Posterior cingulate gyrus (tissue), 11 donors: ENCODE data around the gene SLC15A3.
A peak's percentile ranks its signal among the peaks of the same experiment; 100 is the strongest.

Experiments used
- DNase-seq, 10 donors: peaks; one replicate each; pipeline versions ENCODE4 v3.0.0 to v3.0.0-alpha.2; 2020 to 2021; ENCODE audit warnings: mixed read lengths in 3 of 10
- intact Hi-C: fragments of 100-400 bp; cut with DNase I; formaldehyde crosslinking; loops from one replicate; pipeline ENCODE4 v1.15.1; 2023

SLC15A3 gene

DNA sequence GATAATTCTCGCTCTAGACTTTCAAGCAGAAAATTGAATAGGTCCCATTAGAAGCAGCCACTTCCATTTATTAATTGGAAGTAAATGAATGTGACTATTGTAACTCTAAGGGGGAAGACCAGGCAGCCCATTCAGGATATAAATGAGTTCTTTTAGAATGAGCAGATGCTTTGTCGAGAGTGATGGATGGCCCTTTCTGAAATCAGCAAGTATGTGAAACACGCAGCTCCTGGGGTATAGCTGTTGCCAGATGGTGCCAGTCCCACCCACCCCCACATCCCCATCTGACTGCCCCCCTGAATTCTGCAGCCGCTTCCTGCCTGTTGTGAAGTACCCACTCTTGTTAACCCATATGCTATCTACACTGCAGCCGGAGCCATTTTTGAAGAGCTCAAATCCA, 3.7 kb downstream of the SLC15A3 start:
- DNase-seq = no peak
- intact Hi-C loops = no loop called here

DNA sequence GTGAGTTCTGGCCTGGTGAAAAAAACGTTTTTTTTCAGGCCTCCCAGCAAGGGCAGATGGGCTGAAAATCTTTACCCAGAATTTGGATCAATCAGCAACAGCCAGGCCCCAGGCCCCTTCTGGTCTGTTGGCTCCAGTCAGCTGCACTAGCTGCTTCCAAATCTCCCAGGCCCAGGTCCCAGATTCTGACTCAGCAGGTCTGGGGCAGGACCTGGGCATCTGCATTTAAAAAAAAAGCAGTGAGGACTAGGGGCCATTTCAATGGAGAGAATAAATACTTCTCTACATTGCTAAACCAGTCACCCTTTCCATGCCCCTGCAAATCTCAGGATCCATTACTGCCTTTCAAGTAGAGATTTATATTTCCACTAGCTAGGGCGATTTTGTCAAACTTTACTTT, 4.3 kb downstream of the SLC15A3 start:
- intact Hi-C loops = no loop called here
- peak in 2 of 10 donors; percentile 74 to 86 for DNase-seq

DNA sequence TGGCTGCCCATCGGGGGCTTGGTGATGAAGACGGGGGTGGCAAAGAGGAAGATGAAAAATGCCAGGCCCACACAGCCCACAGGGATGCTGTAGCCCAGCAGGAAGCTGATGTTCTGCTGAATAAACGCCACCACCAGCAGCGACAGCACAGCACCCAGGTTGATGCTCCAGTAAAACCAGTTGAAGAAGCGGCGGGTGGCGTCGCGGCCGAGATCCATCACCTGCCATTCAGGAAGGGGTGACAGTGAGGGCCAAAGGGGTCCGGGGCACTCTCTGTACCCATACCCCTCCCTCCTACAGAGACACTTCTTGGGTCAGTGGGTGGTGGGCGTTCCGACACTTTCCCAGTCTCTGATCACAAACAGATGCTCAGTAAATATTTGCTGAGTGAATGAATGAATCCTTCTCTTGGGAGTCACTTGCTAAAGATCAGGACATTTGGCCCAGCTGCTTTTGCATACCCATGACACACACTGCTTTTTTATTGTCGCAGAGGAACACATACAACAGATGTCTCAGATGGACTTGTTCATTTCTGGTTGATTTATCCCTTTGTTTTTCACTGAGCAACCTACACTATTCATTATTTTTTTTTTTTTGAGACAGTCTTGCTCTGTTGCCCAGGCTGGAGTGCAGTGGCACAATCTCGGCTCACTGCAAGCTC, 5.2 kb downstream of the SLC15A3 start:
- intact Hi-C loops = no loop called here
- peak in 1 of 10 donors; percentile 43 for DNase-seq

DNA sequence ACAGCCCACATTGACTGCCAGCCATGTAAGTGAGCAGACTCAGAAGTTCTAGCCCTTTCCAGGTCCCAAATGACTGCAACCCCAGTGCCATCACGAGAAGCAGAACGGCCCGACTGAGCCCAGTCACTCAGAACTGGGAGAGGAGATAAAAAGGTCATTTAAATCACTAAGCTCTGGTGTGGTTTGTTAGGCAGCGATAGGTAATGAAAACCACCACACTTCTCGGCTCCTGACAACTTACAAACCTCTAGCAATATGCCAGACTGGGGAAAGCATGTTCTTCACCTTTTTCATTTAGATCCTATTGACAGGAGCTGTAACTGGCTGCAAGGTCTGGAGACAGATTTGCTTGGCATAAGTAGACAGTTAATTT, 6.7 kb downstream of the SLC15A3 start:
- no peak for DNase-seq
- intact Hi-C loops = no loop called here

GRCh38 chr11:60944490-60945294, 7.3 kb downstream of the SLC15A3 start:
- peak in 1 of 10 donors; percentile 43 for DNase-seq
- intact Hi-C loops = no loop called here

DNA sequence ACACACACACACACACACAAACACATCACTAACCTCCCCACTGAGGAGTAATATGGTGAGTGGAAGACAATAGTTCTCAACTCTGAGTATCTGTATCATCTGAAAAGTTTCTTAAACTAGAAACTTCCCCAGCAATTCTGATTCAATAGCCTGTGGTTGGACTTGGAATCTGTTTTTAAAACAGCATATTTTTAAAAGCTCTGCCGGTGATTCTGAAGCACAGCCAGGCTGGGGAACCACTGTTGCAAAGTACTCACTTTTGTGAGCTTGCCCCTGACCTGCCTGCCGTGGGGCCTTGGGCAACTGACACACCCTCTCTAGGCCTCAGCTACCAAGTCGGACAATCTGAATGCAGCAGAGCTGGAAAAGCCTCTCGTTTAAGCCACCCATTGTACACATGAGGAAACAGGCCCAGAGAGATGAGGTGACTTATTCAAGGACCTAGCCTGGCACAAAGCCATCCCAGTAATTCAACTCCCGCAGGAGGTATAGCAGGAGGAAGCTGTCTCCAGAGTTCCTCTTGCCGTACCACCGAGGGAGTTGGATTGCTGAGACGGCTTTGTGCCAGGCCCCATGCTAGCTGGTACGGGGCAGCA, 8.9 kb downstream of the SLC15A3 start:
- intact Hi-C loops = no loop called here
- DNase-seq = no peak

- intact Hi-C loops = no loop called here
- DNase-seq = peak in 1 of 10 donors; percentile 30
These were observed 9.8 kb downstream of the SLC15A3 start for GRCh38 chr11:60942219-60942618.

DNA sequence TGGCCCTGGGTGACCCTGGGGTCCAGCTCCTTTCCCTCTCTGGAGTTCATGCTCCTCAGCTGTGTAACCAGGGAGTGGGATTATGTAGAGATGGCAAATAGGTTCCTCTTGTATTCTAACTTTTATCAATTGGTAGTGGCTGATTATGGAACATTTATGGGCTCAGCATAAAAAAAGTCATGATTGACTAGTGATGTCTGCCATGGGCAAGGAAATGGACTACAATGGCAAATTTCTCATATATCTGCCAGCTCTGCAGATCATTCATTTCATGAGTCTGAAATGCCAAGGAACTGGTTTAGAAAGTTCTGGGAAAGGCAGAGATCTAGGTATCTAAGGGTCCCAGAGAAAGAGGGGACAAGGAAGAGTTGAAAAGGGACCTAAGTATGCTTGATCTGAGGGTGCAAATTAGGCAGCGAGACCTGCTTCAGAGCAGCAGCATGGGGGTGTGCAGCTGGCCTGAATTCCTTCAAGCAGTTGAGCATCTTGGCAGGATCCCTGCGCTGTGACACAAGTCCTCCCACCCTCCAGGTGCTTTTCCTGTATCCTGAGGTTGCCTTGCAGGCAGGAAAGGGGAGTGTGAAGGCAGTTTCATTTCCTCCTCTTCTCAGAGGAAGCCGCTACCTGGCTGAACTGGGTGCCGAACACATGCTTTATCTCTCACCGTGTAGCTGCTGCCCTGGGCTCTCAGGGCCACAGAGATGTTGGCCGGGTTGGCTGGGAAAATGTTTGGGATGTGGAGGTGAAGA, 10.4 kb downstream of the SLC15A3 start:
- intact Hi-C loops = no loop called here
- DNase-seq = peak in 1 of 10 donors; percentile 55

- intact Hi-C loops = no loop called here
- DNase-seq = no peak
These were observed 12.1 kb downstream of the SLC15A3 start for GRCh38 chr11:60939855-60940254.

DNA sequence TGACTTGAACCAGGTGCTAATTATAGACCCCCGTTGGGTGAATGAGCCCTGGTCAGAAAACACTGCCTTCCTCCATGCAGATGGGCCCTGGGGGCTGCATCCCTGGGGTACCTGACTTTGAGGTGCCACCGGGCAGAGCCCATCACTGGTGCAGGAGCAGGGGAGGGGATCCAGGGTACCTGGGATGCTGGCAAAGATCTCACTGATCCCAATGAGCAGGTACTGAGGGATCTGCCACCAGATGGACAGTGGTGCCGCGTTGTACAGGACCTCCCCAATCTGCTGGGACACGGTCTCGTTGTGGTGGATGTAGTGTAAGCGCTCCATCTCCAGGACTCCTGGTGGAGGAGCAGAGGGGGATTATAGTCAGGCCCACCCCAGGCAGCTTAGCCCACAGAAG, 12.7 kb downstream of the SLC15A3 start:
- peak in 1 of 10 donors; percentile 72 for DNase-seq
- intact Hi-C loops = no loop called here

DNA sequence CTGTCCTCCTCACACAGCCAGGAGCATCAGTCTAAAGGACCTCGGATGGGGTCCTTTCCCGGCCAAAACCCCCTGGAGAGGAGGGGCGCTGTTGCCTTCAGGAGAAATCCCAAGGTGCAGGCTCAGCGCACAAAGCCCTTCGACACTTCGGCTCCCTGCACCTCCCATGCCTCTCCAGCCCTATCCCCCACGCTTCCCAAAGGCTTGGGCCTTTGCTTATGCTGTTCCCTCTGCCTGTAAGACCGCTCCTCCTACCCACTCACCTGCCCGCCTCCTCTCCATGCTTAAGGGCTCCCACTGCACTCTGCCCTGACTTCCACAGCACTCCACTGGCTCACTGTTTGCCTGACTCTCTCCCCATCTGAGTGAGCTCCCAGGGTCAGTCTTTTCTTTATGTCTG, 13.5 kb downstream of the SLC15A3 start:
- intact Hi-C loops = no loop called here
- DNase-seq = peak in 2 of 10 donors; percentile 33 to 72

DNA sequence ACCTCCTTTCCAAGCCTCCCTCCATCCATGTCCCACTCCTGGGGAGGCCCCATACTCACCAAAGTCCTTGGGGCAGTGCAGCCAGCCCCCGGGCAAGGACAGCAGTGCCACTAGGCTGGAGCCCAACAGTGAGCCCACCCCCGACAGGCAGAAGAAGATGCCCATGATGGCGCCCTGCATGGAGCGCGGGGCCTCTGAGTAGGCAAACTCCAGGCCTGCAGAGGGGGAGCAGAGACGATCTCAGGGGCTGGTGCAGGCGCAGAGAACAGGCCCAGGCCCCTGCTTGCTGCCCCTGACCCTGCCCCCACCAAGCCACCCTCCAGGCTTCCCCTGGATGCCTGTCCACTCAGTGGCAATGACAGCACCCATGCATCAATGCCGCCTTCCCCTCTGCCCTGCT, 14.2 kb downstream of the SLC15A3 start:
- DNase-seq = peak in 1 of 10 donors; percentile 82
- intact Hi-C loops = no loop called here

- peak in 1 of 10 donors; percentile 44 for DNase-seq
- intact Hi-C loops = no loop called here
These were observed 14.8 kb downstream of the SLC15A3 start for GRCh38 chr11:60937144-60937527.

DNA sequence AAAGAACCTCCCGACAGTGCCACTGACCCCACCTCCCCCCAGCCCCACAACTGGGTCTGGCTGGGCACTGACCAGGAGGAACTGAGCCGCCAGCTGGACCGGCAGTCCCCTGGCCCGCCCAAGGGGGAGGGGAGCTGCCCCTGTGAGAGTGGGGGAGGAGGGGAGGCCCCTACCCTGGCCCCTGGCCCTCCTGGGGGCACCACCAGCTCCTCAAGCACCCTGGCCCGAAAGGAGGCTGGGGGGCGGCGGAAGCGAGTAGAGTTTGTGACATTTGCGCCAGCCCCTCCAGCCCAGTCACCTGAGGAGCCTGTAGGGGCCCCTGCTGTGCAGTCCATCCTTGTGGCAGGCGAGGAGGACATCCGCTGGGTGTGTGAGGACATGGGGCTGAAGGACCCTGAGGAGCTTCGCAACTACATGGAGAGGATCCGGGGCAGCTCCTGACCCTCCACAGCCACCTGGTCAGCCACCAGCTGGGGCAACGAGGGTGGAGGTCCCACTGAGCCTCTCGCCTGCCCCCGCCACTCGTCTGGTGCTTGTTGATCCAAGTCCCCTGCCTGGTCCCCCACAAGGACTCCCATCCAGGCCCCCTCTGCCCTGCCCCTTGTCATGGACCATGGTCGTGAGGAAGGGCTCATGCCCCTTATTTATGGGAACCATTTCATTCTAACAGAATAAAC, 15.4 kb downstream of the SLC15A3 start:
- DNase-seq = peak in 1 of 10 donors; percentile 82
- intact Hi-C loops = no loop called here

- DNase-seq = peak in 1 of 10 donors; percentile 46
- intact Hi-C loops = no loop called here
These were observed 16.1 kb downstream of the SLC15A3 start for GRCh38 chr11:60935676-60936442.

GRCh38 chr11:60934790-60935605, 17.0 kb downstream of the SLC15A3 start:
- DNase-seq = peak in 1 of 10 donors; percentile 75

GRCh38 chr11:60934124-60934789, 17.7 kb downstream of the SLC15A3 start:
- peak in 2 of 10 donors; percentile 70 to 83 for DNase-seq

More at GRCh38 chr11:60934790-60935605, 17.0 kb downstream of the SLC15A3 start:
- intact Hi-C loops = no loop called here

More at GRCh38 chr11:60934124-60934789, 17.7 kb downstream of the SLC15A3 start:
- intact Hi-C loops = no loop called here
